ENCODE results near the gene MS4A4E.

DNA sequence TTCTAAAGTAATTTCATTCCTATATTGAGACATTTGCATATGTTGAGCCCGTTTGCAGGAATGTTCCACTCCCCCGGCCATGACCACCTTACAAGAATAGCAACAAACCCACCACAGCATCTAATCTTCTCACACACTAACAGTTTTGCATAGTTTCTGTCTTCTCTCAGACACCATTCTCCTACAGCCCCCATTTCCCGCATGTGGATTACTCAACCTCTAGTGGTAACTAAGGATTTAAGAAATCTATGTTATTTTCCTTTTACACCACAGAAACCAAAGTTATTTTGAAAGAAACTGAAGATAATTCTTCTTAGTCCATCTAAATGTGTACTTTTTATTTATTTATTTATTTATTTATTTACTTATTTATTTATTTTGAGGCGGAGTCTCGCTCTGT lies 2.3 kb downstream of the MS4A4E start:
- no peak for TF ChIP-seq CTCF (IDR thresholded peaks at IDR 0.05)
- TF ChIP-seq POLR2A (IDR thresholded peaks at IDR 0.05) = no peak

All from adrenal gland (tissue), 5 donors.